Measurements from ENCODE around the gene WWOX.

GRCh38 chr16:78952630-78953029 lies 853.2 kb downstream of the WWOX start:
- TF ChIP-seq, protein P1, sequence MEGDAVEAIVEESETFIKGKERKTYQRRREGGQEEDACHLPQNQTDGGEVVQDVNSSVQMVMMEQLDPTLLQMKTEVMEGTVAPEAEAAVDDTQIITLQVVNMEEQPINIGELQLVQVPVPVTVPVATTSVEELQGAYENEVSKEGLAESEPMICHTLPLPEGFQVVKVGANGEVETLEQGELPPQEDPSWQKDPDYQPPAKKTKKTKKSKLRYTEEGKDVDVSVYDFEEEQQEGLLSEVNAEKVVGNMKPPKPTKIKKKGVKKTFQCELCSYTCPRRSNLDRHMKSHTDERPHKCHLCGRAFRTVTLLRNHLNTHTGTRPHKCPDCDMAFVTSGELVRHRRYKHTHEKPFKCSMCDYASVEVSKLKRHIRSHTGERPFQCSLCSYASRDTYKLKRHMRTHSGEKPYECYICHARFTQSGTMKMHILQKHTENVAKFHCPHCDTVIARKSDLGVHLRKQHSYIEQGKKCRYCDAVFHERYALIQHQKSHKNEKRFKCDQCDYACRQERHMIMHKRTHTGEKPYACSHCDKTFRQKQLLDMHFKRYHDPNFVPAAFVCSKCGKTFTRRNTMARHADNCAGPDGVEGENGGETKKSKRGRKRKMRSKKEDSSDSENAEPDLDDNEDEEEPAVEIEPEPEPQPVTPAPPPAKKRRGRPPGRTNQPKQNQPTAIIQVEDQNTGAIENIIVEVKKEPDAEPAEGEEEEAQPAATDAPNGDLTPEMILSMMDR (IDR thresholded peaks at IDR 0.05), result no peak
- no peak for TF ChIP-seq POLR2A (IDR thresholded peaks at IDR 0.05; ENCODE audit: low read length)
- no peak for TF ChIP-seq PBX3 (IDR thresholded peaks at IDR 0.05)
- no peak for TF ChIP-seq CHD2 (IDR thresholded peaks at IDR 0.05; ENCODE audit: low read length, partially characterized antibody)
- no peak for TF ChIP-seq EP300 (IDR thresholded peaks at IDR 0.05)
- no peak for TF ChIP-seq MAX (IDR thresholded peaks at IDR 0.05)
- TF ChIP-seq RARB (CRISPR knock-in tag; IDR thresholded peaks at IDR 0.05), result no peak
- no peak for TF ChIP-seq CBX8 (IDR thresholded peaks at IDR 0.05)
- no peak for TF ChIP-seq SMC3 (IDR thresholded peaks at IDR 0.05)
- TF ChIP-seq REST (IDR thresholded peaks at IDR 0.05), result no peak
- no peak for TF ChIP-seq CHD4 (IDR thresholded peaks at IDR 0.05; ENCODE audit: borderline replicate concordance)
